ENCODE results near the gene UTP18. TPM values are rescaled to one million over a fixed set of nuclear protein-coding genes. Genes with fewer than 3 reads are reported as not detected.
A peak's percentile ranks its signal among the peaks of the same experiment; 100 is the strongest.

UTP18 gene
- total and polyA plus RNA-seq, 9 of the 15 experiments (the other 6 are each of a cell fraction or from before 2014, with no cell fraction given), result 31.1 to 99.2 (median 66.7) TPM

DNA sequence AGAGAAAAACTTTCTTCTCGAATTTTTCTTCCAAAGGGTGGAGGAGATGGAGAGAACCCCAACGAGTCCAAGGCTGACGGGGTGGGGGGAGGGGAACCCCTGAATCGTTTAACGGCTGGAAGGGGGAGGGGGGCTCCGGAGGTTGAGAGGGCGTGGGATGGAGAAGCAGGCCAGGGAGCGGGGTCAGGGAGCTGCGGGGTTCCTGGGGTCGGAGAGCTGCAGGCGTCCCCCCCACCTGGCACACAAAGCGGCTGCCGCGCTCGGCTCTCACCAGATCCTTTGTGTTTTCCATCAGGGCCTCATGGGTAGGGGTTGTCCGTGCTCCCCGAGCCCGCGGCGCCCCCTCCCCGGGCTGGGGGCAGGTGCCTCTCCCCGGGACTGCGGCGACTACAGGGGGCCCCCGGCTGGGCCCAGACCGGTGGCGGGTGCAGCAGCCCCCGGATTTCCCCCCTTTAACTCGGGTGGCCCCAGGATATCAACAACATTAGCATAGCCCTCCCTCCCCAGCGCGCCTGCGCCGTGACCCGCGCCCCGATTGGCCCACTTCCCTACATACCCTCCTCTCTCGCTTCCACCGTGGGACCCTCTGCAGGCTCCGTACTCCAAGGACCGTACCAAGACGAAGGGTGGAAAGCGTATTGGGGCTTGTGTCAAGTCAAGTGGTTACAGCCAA lies 646 bp upstream of the UTP18 start, which contains the start of gene MBTD1 (continued):
- TF ChIP-seq, protein P1, sequence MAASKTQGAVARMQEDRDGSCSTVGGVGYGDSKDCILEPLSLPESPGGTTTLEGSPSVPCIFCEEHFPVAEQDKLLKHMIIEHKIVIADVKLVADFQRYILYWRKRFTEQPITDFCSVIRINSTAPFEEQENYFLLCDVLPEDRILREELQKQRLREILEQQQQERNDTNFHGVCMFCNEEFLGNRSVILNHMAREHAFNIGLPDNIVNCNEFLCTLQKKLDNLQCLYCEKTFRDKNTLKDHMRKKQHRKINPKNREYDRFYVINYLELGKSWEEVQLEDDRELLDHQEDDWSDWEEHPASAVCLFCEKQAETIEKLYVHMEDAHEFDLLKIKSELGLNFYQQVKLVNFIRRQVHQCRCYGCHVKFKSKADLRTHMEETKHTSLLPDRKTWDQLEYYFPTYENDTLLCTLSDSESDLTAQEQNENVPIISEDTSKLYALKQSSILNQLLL (CRISPR knock-in tag; IDR thresholded peaks at IDR 0.05; ENCODE audit: borderline replicate concordance), result no peak
- TF ChIP-seq L3MBTL2 (IDR thresholded peaks at IDR 0.05) (no peak), NEUROD1 (IDR thresholded peaks at IDR 0.05; ENCODE audit: borderline replicate concordance, low read depth, low read length, partially characterized antibody) (no peak), TAF1 (IDR thresholded peaks at IDR 0.05; ENCODE audit: control insufficient read depth, extremely low read depth, insufficient read depth, low read length, severe bottlenecking) (peak; percentile 31), MCM7 (IDR thresholded peaks at IDR 0.05) (no peak), ZNF263 (CRISPR knock-in tag; IDR thresholded peaks at IDR 0.05; ENCODE audit: borderline replicate concordance) (no peak), SAFB2 (IDR thresholded peaks at IDR 0.05; ENCODE audit: borderline replicate concordance, low read depth, low read length, severe bottlenecking) (no peak), POLR2H (tag; IDR thresholded peaks at IDR 0.05; ENCODE audit: low read depth) (no peak), ETS2 (tag; IDR thresholded peaks at IDR 0.05; ENCODE audit: borderline replicate concordance, poor library complexity, severe bottlenecking) (no peak), MEIS2 (IDR thresholded peaks at IDR 0.05; ENCODE audit: partially characterized antibody) (no peak), SMARCC2 (IDR thresholded peaks at IDR 0.05; ENCODE audit: low read depth) (no peak), BCL6 (CRISPR knock-in tag; IDR thresholded peaks at IDR 0.05) (no peak), PML (IDR thresholded peaks at IDR 0.05; ENCODE audit: low read length) (peak; percentile 8; the same call in 1 of the 2 replicates), ZNF197 (CRISPR knock-in tag; IDR thresholded peaks at IDR 0.05; ENCODE audit: low read depth) (no peak), POLR2A (conservative IDR thresholded peaks at IDR 0.05) (no peak), KLF13 (tag; IDR thresholded peaks at IDR 0.05; ENCODE audit: borderline replicate concordance, low read depth) (no peak), PHB2 (IDR thresholded peaks at IDR 0.05; ENCODE audit: low read depth) (no peak), MCM5 (IDR thresholded peaks at IDR 0.05; ENCODE audit: low read depth) (no peak)
- TF ChIP-seq, protein P2, sequence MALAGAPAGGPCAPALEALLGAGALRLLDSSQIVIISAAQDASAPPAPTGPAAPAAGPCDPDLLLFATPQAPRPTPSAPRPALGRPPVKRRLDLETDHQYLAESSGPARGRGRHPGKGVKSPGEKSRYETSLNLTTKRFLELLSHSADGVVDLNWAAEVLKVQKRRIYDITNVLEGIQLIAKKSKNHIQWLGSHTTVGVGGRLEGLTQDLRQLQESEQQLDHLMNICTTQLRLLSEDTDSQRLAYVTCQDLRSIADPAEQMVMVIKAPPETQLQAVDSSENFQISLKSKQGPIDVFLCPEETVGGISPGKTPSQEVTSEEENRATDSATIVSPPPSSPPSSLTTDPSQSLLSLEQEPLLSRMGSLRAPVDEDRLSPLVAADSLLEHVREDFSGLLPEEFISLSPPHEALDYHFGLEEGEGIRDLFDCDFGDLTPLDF (CRISPR knock-in tag; IDR thresholded peaks at IDR 0.05), result no peak
- TF ChIP-seq, protein P3, sequence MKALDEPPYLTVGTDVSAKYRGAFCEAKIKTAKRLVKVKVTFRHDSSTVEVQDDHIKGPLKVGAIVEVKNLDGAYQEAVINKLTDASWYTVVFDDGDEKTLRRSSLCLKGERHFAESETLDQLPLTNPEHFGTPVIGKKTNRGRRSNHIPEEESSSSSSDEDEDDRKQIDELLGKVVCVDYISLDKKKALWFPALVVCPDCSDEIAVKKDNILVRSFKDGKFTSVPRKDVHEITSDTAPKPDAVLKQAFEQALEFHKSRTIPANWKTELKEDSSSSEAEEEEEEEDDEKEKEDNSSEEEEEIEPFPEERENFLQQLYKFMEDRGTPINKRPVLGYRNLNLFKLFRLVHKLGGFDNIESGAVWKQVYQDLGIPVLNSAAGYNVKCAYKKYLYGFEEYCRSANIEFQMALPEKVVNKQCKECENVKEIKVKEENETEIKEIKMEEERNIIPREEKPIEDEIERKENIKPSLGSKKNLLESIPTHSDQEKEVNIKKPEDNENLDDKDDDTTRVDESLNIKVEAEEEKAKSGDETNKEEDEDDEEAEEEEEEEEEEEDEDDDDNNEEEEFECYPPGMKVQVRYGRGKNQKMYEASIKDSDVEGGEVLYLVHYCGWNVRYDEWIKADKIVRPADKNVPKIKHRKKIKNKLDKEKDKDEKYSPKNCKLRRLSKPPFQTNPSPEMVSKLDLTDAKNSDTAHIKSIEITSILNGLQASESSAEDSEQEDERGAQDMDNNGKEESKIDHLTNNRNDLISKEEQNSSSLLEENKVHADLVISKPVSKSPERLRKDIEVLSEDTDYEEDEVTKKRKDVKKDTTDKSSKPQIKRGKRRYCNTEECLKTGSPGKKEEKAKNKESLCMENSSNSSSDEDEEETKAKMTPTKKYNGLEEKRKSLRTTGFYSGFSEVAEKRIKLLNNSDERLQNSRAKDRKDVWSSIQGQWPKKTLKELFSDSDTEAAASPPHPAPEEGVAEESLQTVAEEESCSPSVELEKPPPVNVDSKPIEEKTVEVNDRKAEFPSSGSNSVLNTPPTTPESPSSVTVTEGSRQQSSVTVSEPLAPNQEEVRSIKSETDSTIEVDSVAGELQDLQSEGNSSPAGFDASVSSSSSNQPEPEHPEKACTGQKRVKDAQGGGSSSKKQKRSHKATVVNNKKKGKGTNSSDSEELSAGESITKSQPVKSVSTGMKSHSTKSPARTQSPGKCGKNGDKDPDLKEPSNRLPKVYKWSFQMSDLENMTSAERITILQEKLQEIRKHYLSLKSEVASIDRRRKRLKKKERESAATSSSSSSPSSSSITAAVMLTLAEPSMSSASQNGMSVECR (CRISPR knock-in tag; IDR thresholded peaks at IDR 0.05), result no peak
- TF ChIP-seq, protein P4, sequence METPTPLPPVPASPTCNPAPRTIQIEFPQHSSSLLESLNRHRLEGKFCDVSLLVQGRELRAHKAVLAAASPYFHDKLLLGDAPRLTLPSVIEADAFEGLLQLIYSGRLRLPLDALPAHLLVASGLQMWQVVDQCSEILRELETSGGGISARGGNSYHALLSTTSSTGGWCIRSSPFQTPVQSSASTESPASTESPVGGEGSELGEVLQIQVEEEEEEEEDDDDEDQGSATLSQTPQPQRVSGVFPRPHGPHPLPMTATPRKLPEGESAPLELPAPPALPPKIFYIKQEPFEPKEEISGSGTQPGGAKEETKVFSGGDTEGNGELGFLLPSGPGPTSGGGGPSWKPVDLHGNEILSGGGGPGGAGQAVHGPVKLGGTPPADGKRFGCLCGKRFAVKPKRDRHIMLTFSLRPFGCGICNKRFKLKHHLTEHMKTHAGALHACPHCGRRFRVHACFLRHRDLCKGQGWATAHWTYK (CRISPR knock-in tag; IDR thresholded peaks at IDR 0.05), result no peak
